DOHH2 (cell line): ENCODE measurements around the gene MAN2B2.

ENCODE experiments used
- EZH2phosphoT487 ChIP-seq: fragments of 200-600 bp; sonication (generic); IDR thresholded peaks from 2 replicates; pipeline ENCODE4 v1.6.1; 2017; ENCODE audit warnings: borderline replicate concordance, mild to moderate bottlenecking, antibody characterized with exemption, low read length, moderate library complexity, mixed read lengths
- TF ChIP-seq, protein P1 (sequence below): fragments of 200-600 bp; sonication (generic); IDR thresholded peaks from one replicate; pipeline ENCODE4 v1.5.1; 2014; ENCODE audit warnings: antibody characterized with exemption, mild to moderate bottlenecking, low read depth, low read length; ENCODE audit not compliant: poor library complexity, severe bottlenecking

DNA sequence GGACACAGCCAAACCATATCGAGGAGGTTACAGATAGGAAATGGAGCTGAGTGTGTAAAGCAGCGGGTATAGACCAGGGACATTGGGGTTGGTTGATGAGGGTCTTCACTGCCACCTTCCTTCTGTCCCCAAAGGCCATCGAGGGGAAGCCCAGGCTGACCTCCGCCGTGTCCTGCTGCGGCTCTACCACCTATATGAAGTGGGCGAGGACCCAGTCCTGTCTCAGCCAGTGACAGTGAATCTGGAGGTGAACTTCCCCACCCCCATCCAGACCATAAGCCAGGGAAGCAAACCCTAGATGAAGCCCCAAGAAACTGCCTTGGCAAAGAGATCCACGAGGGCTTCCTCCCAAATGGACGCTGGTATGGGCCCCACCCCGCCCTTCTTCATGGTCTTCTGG is 42.3 kb downstream of the MAN2B2 start:
- TF ChIP-seq, protein P1, sequence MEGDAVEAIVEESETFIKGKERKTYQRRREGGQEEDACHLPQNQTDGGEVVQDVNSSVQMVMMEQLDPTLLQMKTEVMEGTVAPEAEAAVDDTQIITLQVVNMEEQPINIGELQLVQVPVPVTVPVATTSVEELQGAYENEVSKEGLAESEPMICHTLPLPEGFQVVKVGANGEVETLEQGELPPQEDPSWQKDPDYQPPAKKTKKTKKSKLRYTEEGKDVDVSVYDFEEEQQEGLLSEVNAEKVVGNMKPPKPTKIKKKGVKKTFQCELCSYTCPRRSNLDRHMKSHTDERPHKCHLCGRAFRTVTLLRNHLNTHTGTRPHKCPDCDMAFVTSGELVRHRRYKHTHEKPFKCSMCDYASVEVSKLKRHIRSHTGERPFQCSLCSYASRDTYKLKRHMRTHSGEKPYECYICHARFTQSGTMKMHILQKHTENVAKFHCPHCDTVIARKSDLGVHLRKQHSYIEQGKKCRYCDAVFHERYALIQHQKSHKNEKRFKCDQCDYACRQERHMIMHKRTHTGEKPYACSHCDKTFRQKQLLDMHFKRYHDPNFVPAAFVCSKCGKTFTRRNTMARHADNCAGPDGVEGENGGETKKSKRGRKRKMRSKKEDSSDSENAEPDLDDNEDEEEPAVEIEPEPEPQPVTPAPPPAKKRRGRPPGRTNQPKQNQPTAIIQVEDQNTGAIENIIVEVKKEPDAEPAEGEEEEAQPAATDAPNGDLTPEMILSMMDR, result no peak
- TF ChIP-seq EZH2phosphoT487, result no peak
